ENCODE results near the gene VAPB.

- TF ChIP-seq CTCF (conservative IDR thresholded peaks at IDR 0.05) (no peak), ZFX (IDR thresholded peaks at IDR 0.05) (no peak)
Observed at GRCh38 chr20:58497076-58497641, 108.1 kb downstream of the VAPB start.

Data from C4-2B (cell line).